Measurements from ENCODE around the gene RNASE7. TPM values are rescaled to one million over a fixed set of nuclear protein-coding genes. Genes with fewer than 3 reads are reported as not detected.

RNASE7 gene
- total RNA-seq, 2 experiments from 2014 or later: not detected

- TF ChIP-seq EZH2phosphoT487 (IDR thresholded peaks at IDR 0.05; ENCODE audit: borderline replicate concordance, low read depth, low read length) (no peak), CTCF (conservative IDR thresholded peaks at IDR 0.05; ENCODE audit: low read length) (no peak)
- BruUV-seq (replicated peaks): no TSS peak
- Histone ChIP-seq H3K36me3 (ENCODE audit: insufficient read depth, low read length) (no peaks in the 10 kb centered on the region), H3K9me3 (ENCODE audit: low read length) (no peaks in the 10 kb centered on the region), H3K27ac (ENCODE audit: low read depth, low read length, poor library complexity, severe bottlenecking) (no peak overlapping the region), H3K4me3 (ENCODE audit: low read depth, low read length, poor library complexity, severe bottlenecking) (no peak overlapping the region), H3K79me2 (ENCODE audit: insufficient read depth, low read depth, low read length) (no peaks in the 10 kb centered on the region), H2AFZ (ENCODE audit: low read length) (no peak overlapping the region), H3K4me1 (ENCODE audit: insufficient read depth, low read length, poor library complexity, severe bottlenecking) (no peaks in the 10 kb centered on the region), H3K4me2 (ENCODE audit: low read length) (no peak overlapping the region), H4K20me1 (ENCODE audit: insufficient read depth, low read length) (no peaks in the 10 kb centered on the region), H3K9me2 (ENCODE audit: insufficient read depth, low read length) (no peaks in the 10 kb centered on the region)
- ChIA-PET CTCF (ENCODE audit: unreplicated experiment) (interaction anchor here (2.2 kb wide), 1 partner anchor 17 kb away, joined by 10 read pairs; no protein-coding TSS in a partner anchor), POLR2A (interaction anchor here (1.0 kb wide), 1 partner anchor 11 kb away, joined by 4 read pairs; no protein-coding TSS in a partner anchor)
- no peak for DNase-seq (ENCODE audit: low spot score)
- intact Hi-C loops (cut with micrococcal nuclease; ENCODE audit: unreplicated experiment): no loop called here
These were observed 9.6 kb upstream of the RNASE7 start for GRCh38 chr14:21032326-21033132.

GRCh38 chr14:21033133-21033698 lies 8.9 kb upstream of the RNASE7 start:
- intact Hi-C loops (cut with micrococcal nuclease; ENCODE audit: unreplicated experiment): no loop called here
- no peaks in the 10 kb centered on the region for H4K20me1 ChIP-seq (ENCODE audit: insufficient read depth, low read length)
- TF ChIP-seq CTCF (conservative IDR thresholded peaks at IDR 0.05; ENCODE audit: low read length) (no peak), EZH2phosphoT487 (IDR thresholded peaks at IDR 0.05; ENCODE audit: borderline replicate concordance, low read depth, low read length) (no peak)
- ChIA-PET CTCF (ENCODE audit: unreplicated experiment) (interaction anchor here (2.2 kb wide), 1 partner anchor 18 kb away, joined by 10 read pairs; no protein-coding TSS in a partner anchor), POLR2A (interaction anchor here (0.6 kb wide), 1 partner anchor 38 kb away, joined by 3 read pairs; no protein-coding TSS in a partner anchor)
- no peak for DNase-seq (ENCODE audit: low spot score)
- H3K79me2 ChIP-seq (ENCODE audit: insufficient read depth, low read depth, low read length): no peaks in the 10 kb centered on the region
- H2AFZ ChIP-seq (ENCODE audit: low read length): no peak overlapping the region
- no peaks in the 10 kb centered on the region for H3K36me3 ChIP-seq (ENCODE audit: insufficient read depth, low read length)
- no peak overlapping the region for H3K4me2 ChIP-seq (ENCODE audit: low read length)
- no TSS peak for BruUV-seq (replicated peaks)
- H3K4me3 ChIP-seq (ENCODE audit: low read depth, low read length, poor library complexity, severe bottlenecking): no peak overlapping the region
- H3K27ac ChIP-seq (ENCODE audit: low read depth, low read length, poor library complexity, severe bottlenecking): no peak overlapping the region
- H3K4me1 ChIP-seq (ENCODE audit: insufficient read depth, low read length, poor library complexity, severe bottlenecking): no peaks in the 10 kb centered on the region
- H3K9me2 ChIP-seq (ENCODE audit: insufficient read depth, low read length): no peaks in the 10 kb centered on the region
- no peaks in the 10 kb centered on the region for H3K9me3 ChIP-seq (ENCODE audit: low read length)

GRCh38 chr14:21034707-21035106 lies 7.5 kb upstream of the RNASE7 start, which contains the start of gene RNASE13:
RNASE13 (minus strand) TSS chr14:21034807; CDS start chr14:21034288, 519 bp downstream.
- intact Hi-C loops (cut with micrococcal nuclease; ENCODE audit: unreplicated experiment): no loop called here
- Histone ChIP-seq H2AFZ (ENCODE audit: low read length) (no peak within 1 kb of the TSS), H3K4me2 (ENCODE audit: low read length) (no peak within 1 kb of the TSS), H4K20me1 (ENCODE audit: insufficient read depth, low read length) (no peaks in the 10 kb centered on the region), H3K79me2 (ENCODE audit: insufficient read depth, low read depth, low read length) (no peaks in the 10 kb centered on the region), H3K27ac (ENCODE audit: low read depth, low read length, poor library complexity, severe bottlenecking) (no peak within 1 kb of the TSS), H3K9me2 (ENCODE audit: insufficient read depth, low read length) (no peaks in the 10 kb centered on the region), H3K4me3 (ENCODE audit: low read depth, low read length, poor library complexity, severe bottlenecking) (no peak within 1 kb of the TSS), H3K36me3 (ENCODE audit: insufficient read depth, low read length) (no peaks in the 10 kb centered on the region), H3K9me3 (ENCODE audit: low read length) (no peaks in the 10 kb centered on the region), H3K4me1 (ENCODE audit: insufficient read depth, low read length, poor library complexity, severe bottlenecking) (no peaks in the 10 kb centered on the region)
- TF ChIP-seq EZH2phosphoT487 (IDR thresholded peaks at IDR 0.05; ENCODE audit: borderline replicate concordance, low read depth, low read length) (no peak), CTCF (conservative IDR thresholded peaks at IDR 0.05; ENCODE audit: low read length) (no peak)
- no TSS peak for BruUV-seq (replicated peaks)
- POLR2A ChIA-PET: no interaction called here
- CTCF ChIA-PET (ENCODE audit: unreplicated experiment): no interaction called here
- no peak for DNase-seq (ENCODE audit: low spot score)

All from OCI-LY7 (cell line).